Measurements from ENCODE around the gene ACTA2.
A peak's percentile ranks its signal among the peaks of the same experiment; 100 is the strongest.
"Not testable (repeated sequence)": the region's sequence is repeated elsewhere in the genome, so short reads cannot be mapped to it uniquely, and the experiment has no call there.

Gene ACTA2

DNA sequence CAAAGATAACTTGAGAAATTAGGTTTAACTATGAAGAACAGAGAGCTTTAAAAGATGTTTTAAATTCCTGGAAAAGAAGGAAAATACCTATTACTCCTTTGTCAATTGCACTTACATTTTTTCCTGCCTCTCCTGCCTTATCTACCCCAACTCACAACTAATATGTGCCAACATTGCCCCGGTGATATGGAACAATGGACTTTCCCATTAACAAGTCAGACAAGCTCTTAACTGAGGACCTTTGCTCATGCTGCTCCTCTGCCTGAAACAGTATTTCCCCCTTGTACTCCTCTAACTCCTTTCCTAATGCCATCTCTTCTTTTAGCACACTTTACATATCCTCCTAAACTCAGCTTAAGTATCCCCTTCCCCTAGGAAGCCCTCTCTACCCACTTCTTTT is 4.8 kb upstream of the ACTA2 start:
- DNase-seq (ENCODE audit: extremely low spot score, insufficient read length, low read depth) (no peak), FAIRE-seq (no peak)

- DNase-seq (ENCODE audit: extremely low spot score, insufficient read length, low read depth) = no peak
- FAIRE-seq = no peak
Observed at GRCh38 chr10:88954458-88955083, 2.0 kb upstream of the ACTA2 start.

DNA sequence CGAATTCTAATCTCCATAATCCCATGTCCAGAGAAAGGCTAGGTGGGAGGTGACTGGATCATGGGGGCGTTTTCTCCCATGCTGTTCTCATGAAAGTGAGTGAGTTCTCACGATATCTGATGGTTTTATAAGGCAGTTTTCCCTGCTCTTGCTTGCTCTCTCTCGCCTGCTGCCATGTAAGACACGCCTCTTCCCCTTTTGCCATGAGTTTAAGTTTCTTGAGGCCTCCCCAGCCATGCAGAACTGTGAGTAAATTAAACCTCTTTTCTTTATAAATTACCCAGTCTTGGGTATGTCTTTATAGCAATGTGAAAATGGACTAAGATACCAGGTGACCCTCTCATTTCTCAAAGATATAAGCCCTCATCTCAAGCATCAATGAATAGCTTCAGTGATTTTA is 1.1 kb upstream of the ACTA2 start:
- DNase-seq (ENCODE audit: extremely low spot score, insufficient read length, low read depth) = no peak
- no peak for FAIRE-seq

- DNase-seq (ENCODE audit: extremely low spot score, insufficient read length, low read depth) (no peak), FAIRE-seq (no peak)
Observed at GRCh38 chr10:88949912-88950837, 2.4 kb downstream of the ACTA2 start.

GRCh38 chr10:88949051-88949450 is 3.5 kb downstream of the ACTA2 start:
- no peak for FAIRE-seq
- no peak for DNase-seq (ENCODE audit: extremely low spot score, insufficient read length, low read depth)

DNA sequence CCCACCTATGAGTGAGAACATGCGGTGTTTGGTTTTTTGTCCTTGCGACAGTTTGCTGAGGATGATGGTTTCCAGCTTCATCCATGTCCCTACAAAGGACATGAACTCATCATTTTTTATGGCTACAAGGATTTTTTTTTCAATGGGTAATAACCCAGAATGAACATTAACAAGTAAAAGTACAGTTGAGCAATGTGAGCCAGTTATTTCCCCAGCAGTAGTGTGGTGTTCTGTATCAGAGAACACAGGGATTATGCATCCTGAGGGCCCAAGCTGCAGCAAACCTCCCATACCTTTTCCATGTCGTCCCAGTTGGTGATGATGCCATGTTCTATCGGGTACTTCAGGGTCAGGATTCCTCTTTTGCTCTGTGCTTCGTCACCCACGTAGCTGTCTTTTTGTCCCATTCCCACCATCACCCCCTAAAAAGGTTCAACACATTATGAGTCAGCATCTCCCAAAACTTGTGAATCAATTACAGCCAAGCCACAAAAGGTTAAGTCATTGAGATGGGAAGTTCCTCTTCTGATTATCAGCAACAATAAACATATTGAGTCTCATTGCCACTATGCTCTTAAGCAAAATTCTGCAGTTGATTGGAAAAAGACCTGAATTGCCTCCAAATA is 5.5 kb downstream of the ACTA2 start:
- FAIRE-seq (no peak), DNase-seq (ENCODE audit: extremely low spot score, insufficient read length, low read depth) (no peak)

- DNase-seq (ENCODE audit: extremely low spot score, insufficient read length, low read depth) (no peak), FAIRE-seq (no peak)
Observed at GRCh38 chr10:88946200-88946599, 6.4 kb downstream of the ACTA2 start.

- DNase-seq (ENCODE audit: extremely low spot score, insufficient read length, low read depth) (no peak), FAIRE-seq (peak; percentile 78)
Observed at GRCh38 chr10:88944813-88945212, 7.8 kb downstream of the ACTA2 start.

- DNase-seq (ENCODE audit: extremely low spot score, insufficient read length, low read depth) (no peak), FAIRE-seq (no peak)
Observed at GRCh38 chr10:88943778-88944177, 8.8 kb downstream of the ACTA2 start.

GRCh38 chr10:88941026-88941425 is 11.5 kb downstream of the ACTA2 start:
- no peak for FAIRE-seq
- DNase-seq (ENCODE audit: extremely low spot score, insufficient read length, low read depth) = no peak

DNA sequence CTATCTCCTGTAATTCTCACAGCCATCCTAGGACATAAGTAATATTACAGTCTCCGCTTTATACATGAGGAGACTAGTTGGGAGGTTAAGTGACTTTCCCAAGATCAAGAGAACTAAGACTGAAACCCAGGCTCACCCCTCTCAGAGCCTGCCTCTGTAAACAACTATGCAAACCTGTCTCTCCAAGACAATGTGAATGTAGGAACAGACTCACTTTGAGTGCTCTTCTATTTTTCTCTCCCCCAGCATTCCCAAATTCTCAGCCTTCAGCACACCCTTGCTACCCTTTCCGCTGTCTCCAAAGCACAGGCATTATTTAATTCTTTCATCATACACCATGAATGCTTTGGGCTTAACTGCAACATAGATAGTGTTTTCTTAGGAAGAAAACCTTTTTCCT is 13.6 kb downstream of the ACTA2 start:
- DNase-seq (ENCODE audit: extremely low spot score, insufficient read length, low read depth) = no peak
- no peak for FAIRE-seq

DNA sequence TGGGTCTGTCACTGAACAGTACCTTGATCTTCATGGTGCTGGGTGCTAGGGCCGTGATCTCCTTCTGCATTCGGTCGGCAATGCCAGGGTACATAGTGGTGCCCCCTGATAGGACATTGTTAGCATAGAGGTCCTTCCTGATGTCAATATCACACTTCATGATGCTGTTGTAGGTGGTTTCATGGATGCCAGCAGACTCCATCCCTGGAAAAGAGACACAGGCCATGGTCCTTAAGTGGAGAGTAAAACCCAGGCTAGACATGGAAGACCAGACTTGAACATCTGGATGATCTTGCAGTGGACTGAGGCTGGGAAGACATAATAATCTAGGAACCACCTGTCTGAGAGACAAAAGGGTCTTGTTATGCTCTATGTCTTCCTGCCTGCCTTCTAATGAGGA is 14.5 kb downstream of the ACTA2 start:
- FAIRE-seq = no peak
- DNase-seq (ENCODE audit: extremely low spot score, insufficient read length, low read depth) = no peak

- no peak for FAIRE-seq
- no peak for DNase-seq (ENCODE audit: extremely low spot score, insufficient read length, low read depth)
Observed at GRCh38 chr10:88936656-88937055, 15.9 kb downstream of the ACTA2 start.

- DNase-seq (ENCODE audit: extremely low spot score, insufficient read length, low read depth) = no peak
Observed at GRCh38 chr10:88934900-88935672, 17.5 kb downstream of the ACTA2 start.

DNA sequence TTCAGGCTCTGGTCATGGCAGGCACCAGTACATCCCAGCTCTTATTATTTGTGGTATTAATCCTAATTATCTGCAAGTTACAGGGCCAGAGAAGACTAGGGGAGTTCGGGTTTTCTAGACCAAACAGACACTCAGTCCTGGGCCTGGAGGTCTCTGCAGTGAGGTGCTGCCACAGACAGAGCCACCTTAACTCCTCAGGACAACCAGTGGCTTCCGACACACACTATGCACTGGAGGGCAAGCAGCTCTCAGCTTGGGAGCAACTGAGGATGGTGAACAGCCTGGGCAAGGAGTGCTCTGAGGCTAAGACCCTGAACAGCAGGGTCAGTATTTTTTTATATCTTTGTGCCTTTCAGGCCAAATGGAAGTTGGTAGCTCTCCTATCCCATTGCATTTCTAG is 19.0 kb downstream of the ACTA2 start:
- DNase-seq (ENCODE audit: extremely low spot score, insufficient read length, low read depth) (no peak), FAIRE-seq (no peak)

More at GRCh38 chr10:88934900-88935672, 17.5 kb downstream of the ACTA2 start:
- peak; percentile 95 for FAIRE-seq

- DNase-seq (ENCODE audit: extremely low spot score, insufficient read length, low read depth) = no peak
- FAIRE-seq = peak; percentile 90
Observed at GRCh38 chr10:88932539-88933256, 19.9 kb downstream of the ACTA2 start.

- not testable (repeated sequence) for FAIRE-seq; DNase-seq (ENCODE audit: extremely low spot score, insufficient read length, low read depth)
Observed at GRCh38 chr10:88932029-88932428, 20.5 kb downstream of the ACTA2 start.

GRCh38 chr10:88931548-88931947 is 21.0 kb downstream of the ACTA2 start:
- DNase-seq (ENCODE audit: extremely low spot score, insufficient read length, low read depth) (no peak), FAIRE-seq (no peak)

DNA sequence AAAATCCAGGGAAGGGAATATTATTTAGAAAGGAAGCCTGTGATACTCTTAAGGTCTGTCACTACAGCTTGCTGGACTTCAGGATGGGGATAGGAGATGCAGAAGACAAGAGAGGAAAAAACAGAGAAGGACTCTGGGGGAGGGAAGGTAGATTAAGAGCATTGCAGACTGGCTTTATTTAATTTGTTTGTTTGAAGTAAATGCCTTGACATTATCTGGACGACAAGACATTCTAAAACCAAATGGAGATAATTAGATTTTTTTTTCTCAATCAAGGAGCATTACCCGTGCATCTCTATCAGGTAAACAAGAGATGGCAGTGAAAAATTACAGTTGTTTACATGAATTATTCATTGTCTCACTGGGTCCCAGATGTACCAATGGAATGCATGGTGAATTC is 24.3 kb downstream of the ACTA2 start:
- FAIRE-seq (no peak), DNase-seq (ENCODE audit: extremely low spot score, insufficient read length, low read depth) (no peak)

- FAIRE-seq = no peak
- DNase-seq (ENCODE audit: extremely low spot score, insufficient read length, low read depth) = no peak
Observed at GRCh38 chr10:88927416-88927690, 25.2 kb downstream of the ACTA2 start.

All from GM18507 (cell line).